GM12878 (cell line): ENCODE data around the gene SPINT2. TPM values are rescaled to one million over a fixed set of nuclear protein-coding genes. Genes with fewer than 3 reads are reported as not detected.

ENCODE experiments used
- ATAC-seq: fragments of 200-7000 bp; cut with Tn5 transposase; 3 replicates; pipeline ENCODE4 v1.9.1; 2020; ENCODE audit warnings: mild to moderate bottlenecking, moderate library complexity
- BruUV-seq: library from RNA; stranded (reverse); fragments of 400-500 nt; replicated peaks from 2 replicates; lab custom pipeline; 2021; lab: Mats Ljungman, UMichigan
- CTCF ChIA-PET: fragments of 300-600 bp; sonication (Branson Sonifier 250); formaldehyde crosslinking; extraction: SDS; loops from one replicate; lab custom pipeline; 2021; ENCODE audit warnings: inconsistent platforms; lab: Yijun Ruan, JAX
- POLR2A ChIA-PET: fragments of 350-600 bp; formaldehyde crosslinking; extraction: SDS; loops from one replicate; lab custom pipeline; 2021; ENCODE audit warnings: inconsistent platforms; lab: Charles Lee
- RAD21 ChIA-PET: fragments of 300-600 bp; sonication (Branson Sonifier 250); formaldehyde crosslinking; loops from one replicate; lab custom pipeline; 2023; ENCODE audit warnings: antibody characterized with exemption; ENCODE audit not compliant: unreplicated experiment; lab: Charles Lee
- SMC1A ChIA-PET: fragments of 300-600 bp; sonication (Branson Sonifier 250); formaldehyde crosslinking; loops from one replicate; lab custom pipeline; 2023; ENCODE audit not compliant: unreplicated experiment, uncharacterized antibody; lab: Charles Lee
- DNase-seq: peaks from one replicate; pipeline ENCODE4 v3.0.0-alpha.2; 2011; ENCODE audit warnings: low read depth, low spot score
- FAIRE-seq: peaks from 3 replicates; lab custom pipeline; 2011; peaks lifted over from hg19 to GRCh38; lab: Jason Lieb, UNC
- H2AFZ ChIP-seq: 2 replicates; pipeline ENCODE4 v1.6.0; 2011; ENCODE audit warnings: low read depth, low read length, control low read depth; ENCODE audit not compliant: control insufficient read depth
- H3K27ac ChIP-seq: 2 replicates; pipeline ENCODE4 v1.5.1; 2011; ENCODE audit warnings: control low read depth; ENCODE audit not compliant: control insufficient read depth, insufficient read depth
- H3K27me3 ChIP-seq, 2 experiments: replicated peaks in 1 of 2; 2 replicates each; pipeline versions ENCODE4 v1.6.0 to v1.6.1; 2011; ENCODE audit warnings: low read length in 1 of 2; ENCODE audit not compliant: control insufficient read depth in 2 of 2, insufficient read depth in 2 of 2
- H3K36me3 ChIP-seq, 2 experiments: 2 replicates each; pipeline ENCODE4 v1.5.1; 2011; ENCODE audit warnings: low read length in 1 of 2; ENCODE audit not compliant: control insufficient read depth in 2 of 2, insufficient read depth in 2 of 2
- H3K4me1 ChIP-seq: 2 replicates; pipeline ENCODE4 v1.6.1; 2011; ENCODE audit warnings: mild to moderate bottlenecking, low read length, moderate library complexity, mixed read lengths; ENCODE audit not compliant: control insufficient read depth, insufficient read depth
- H3K4me2 ChIP-seq: 2 replicates; pipeline ENCODE4 v1.6.0; 2011; ENCODE audit warnings: control low read depth; ENCODE audit not compliant: control insufficient read depth, insufficient read depth
- H3K4me3 ChIP-seq: fragments of 200-600 bp; sonication (generic); 2 replicates; pipeline ENCODE4 v1.5.1; 2016
- H3K79me2 ChIP-seq: 2 replicates; pipeline ENCODE4 v1.6.0; 2011; ENCODE audit warnings: low read length; ENCODE audit not compliant: control insufficient read depth, insufficient read depth
- H3K9ac ChIP-seq: 2 replicates; pipeline ENCODE4 v1.8.0; 2011; ENCODE audit warnings: low read length, control low read depth, mixed read lengths; ENCODE audit not compliant: control insufficient read depth, insufficient read depth
- H3K9me3 ChIP-seq: replicated peaks from 3 replicates; pipeline ENCODE4 v1.5.1; 2011; ENCODE audit warnings: mild to moderate bottlenecking, low read length; ENCODE audit not compliant: control insufficient read depth, insufficient read depth
- H4K20me1 ChIP-seq: 2 replicates; pipeline ENCODE4 v1.6.0; 2011; ENCODE audit not compliant: control insufficient read depth, insufficient read depth
- DPF2 ChIP-seq: fragments of 450-650 bp; IDR thresholded peaks from 2 replicates; pipeline ENCODE4 v1.6.1; 2017; ENCODE audit warnings: mild to moderate bottlenecking
- HDAC2 ChIP-seq: fragments of 200-600 bp; sonication (generic); IDR thresholded peaks from 2 replicates; pipeline ENCODE4 v1.6.1; 2017
- WGBS: methylation state at CpG from one replicate; pipeline ENCODE4 v1.1.6; 2016; ENCODE audit warnings: low lambda C conversion rate; ENCODE audit not compliant: insufficient replicate concordance, insufficient coverage; ENCODE audit errors: missing lambda C conversion rate; 5-methylcytosine and 5-hydroxymethylcytosine counted together
- in situ Hi-C: fragments of 300-500 bp; cut with MboI; formaldehyde crosslinking; loops from 9 replicates; pipeline ENCODE4 v1.14.3; 2018; ENCODE audit warnings: mixed read lengths
- intact Hi-C: fragments of 100-400 bp; cut with micrococcal nuclease; formaldehyde crosslinking; loops from one replicate; pipeline ENCODE4 v1.14.2; 2022; ENCODE audit not compliant: unreplicated experiment
- polyA plus RNA-seq, 11 experiments: library from polyadenylated mRNA; depleted of rRNA in 4 of 11; unstranded in 6 of 11; stranded (reverse) in 5 of 11; fragments of >200 nt; fragmentation: Nextera tagmentation in 4 of 11; fragmentation: Illumina TruSeq in 1 of 11; extraction: Ambion mirVana in 4 of 11; extraction: Trizol in 1 of 11; gene quantifications; 1 replicate in 1 of 11; 2 replicates in 10 of 11; pipeline versions ENCODE4 v1.2.1 to v1.2.3, GENCODE V29; 2011 to 2016; ENCODE audit warnings: inconsistent platforms in 2 of 11, missing spikeins in 2 of 11, low read depth in 1 of 11
- total RNA-seq, 4 experiments: library from RNA; depleted of rRNA in 3 of 4; stranded (reverse); fragments of >200 nt in 3 of 4; fragmentation: Illumina TruSeq in 1 of 4; extraction: Trizol in 1 of 4; gene quantifications; 2 replicates each; pipeline versions ENCODE4 v1.2.1 to v1.2.3, GENCODE V29; 2013 to 2021
- TF ChIP-seq, protein P1 (sequence below): fragments of 450-650 bp; IDR thresholded peaks from 2 replicates; pipeline ENCODE4 v1.6.1; 2018; ENCODE audit warnings: borderline replicate concordance, mild to moderate bottlenecking; ENCODE audit not compliant: partially characterized antibody

Gene SPINT2
- total and polyA plus RNA-seq, 10 of the 15 experiments (the other 5 are each of a cell fraction or from before 2014, with no cell fraction given): 0.15 to 26.5 (median 17.5) TPM

- no peak overlapping the region for H3K27ac ChIP-seq
- ATAC-seq (no peak), DNase-seq (no peak), FAIRE-seq (no peak)
- no peaks in the 10 kb centered on the region for H3K36me3 ChIP-seq
- no peaks in the 10 kb centered on the region for H3K9me3 ChIP-seq
- H3K27me3 ChIP-seq: no peaks in the 10 kb centered on the region
- H4K20me1 ChIP-seq: no peaks in the 10 kb centered on the region
- SMC1A ChIA-PET: interaction anchor here (1.0 kb wide), 1 partner anchor 29 kb away, joined by 3 read pairs; no protein-coding TSS in a partner anchor
- no peaks in the 10 kb centered on the region for H3K4me1 ChIP-seq
- 66% methylated on average over 8 of the region's 8 CpGs for whole genome bisulfite sequencing
- TF ChIP-seq HDAC2: no peak
- TF ChIP-seq, protein P1, sequence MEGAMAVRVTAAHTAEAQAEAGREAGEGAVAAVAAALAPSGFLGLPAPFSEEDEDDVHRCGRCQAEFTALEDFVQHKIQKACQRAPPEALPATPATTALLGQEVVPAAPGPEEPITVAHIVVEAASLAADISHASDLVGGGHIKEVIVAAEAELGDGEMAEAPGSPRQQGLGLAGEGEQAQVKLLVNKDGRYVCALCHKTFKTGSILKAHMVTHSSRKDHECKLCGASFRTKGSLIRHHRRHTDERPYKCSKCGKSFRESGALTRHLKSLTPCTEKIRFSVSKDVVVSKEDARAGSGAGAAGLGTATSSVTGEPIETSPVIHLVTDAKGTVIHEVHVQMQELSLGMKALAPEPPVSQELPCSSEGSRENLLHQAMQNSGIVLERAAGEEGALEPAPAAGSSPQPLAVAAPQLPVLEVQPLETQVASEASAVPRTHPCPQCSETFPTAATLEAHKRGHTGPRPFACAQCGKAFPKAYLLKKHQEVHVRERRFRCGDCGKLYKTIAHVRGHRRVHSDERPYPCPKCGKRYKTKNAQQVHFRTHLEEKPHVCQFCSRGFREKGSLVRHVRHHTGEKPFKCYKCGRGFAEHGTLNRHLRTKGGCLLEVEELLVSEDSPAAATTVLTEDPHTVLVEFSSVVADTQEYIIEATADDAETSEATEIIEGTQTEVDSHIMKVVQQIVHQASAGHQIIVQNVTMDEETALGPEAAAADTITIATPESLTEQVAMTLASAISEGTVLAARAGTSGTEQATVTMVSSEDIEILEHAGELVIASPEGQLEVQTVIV: no peak
- TF ChIP-seq DPF2: no peak
- H3K79me2 ChIP-seq: no peaks in the 10 kb centered on the region
- in situ Hi-C loops: no loop called here
- H3K4me3 ChIP-seq: no peak overlapping the region
- H3K4me2 ChIP-seq: no peak overlapping the region
- intact Hi-C loops: no loop called here
- no TSS peak for BruUV-seq
- RAD21 ChIA-PET: no interaction called here
- CTCF ChIA-PET: no interaction called here
- POLR2A ChIA-PET: no interaction called here
- H2AFZ ChIP-seq: no peak overlapping the region
- no peak overlapping the region for H3K9ac ChIP-seq
These were observed 29.7 kb downstream of the SPINT2 start for GRCh38 chr19:38294090-38294489.
